Activated CD8-positive, alpha-beta memory T cell treated with anti-CD3 and anti-CD28 coated beads, Interleukin-2, amount 50 U/mL, for 1 hour (primary cell): ENCODE results near the gene HNF4A.

Experiments used
- DNase-seq: peaks from one replicate; pipeline ENCODE4 v3.0.0-alpha.2; 2020; ENCODE audit errors: extremely low read depth

Gene HNF4A

GRCh38 chr20:44445742-44446710, 90.5 kb downstream of the HNF4A start:
- no peak for DNase-seq

GRCh38 chr20:44447827-44448419, 92.4 kb downstream of the HNF4A start:
- DNase-seq, result no peak

GRCh38 chr20:44448753-44449546, 93.5 kb downstream of the HNF4A start:
- no peak for DNase-seq

- DNase-seq, result no peak
These were observed 94.4 kb downstream of the HNF4A start for GRCh38 chr20:44449864-44450263.

- DNase-seq, result no peak
These were observed 94.9 kb downstream of the HNF4A start for GRCh38 chr20:44450281-44450889.

- no peak for DNase-seq
These were observed 95.5 kb downstream of the HNF4A start for GRCh38 chr20:44450903-44451450.

GRCh38 chr20:44454306-44454963, 98.9 kb downstream of the HNF4A start:
- no peak for DNase-seq

- no peak for DNase-seq
These were observed 99.6 kb downstream of the HNF4A start for GRCh38 chr20:44455126-44455525.

GRCh38 chr20:44456611-44457010, 101.1 kb downstream of the HNF4A start:
- no peak for DNase-seq

- DNase-seq, result no peak
These were observed 101.5 kb downstream of the HNF4A start for GRCh38 chr20:44457016-44457415.

- no peak for DNase-seq
These were observed 103.8 kb downstream of the HNF4A start for GRCh38 chr20:44459271-44459670.

GRCh38 chr20:44460795-44461141, 105.3 kb downstream of the HNF4A start:
- DNase-seq, result no peak

GRCh38 chr20:44461142-44461802, 105.8 kb downstream of the HNF4A start:
- DNase-seq, result no peak

GRCh38 chr20:44461803-44462174, 106.3 kb downstream of the HNF4A start:
- DNase-seq, result no peak

GRCh38 chr20:44463466-44463865, 108.0 kb downstream of the HNF4A start:
- no peak for DNase-seq

- DNase-seq, result no peak
These were observed 109.0 kb downstream of the HNF4A start for GRCh38 chr20:44464514-44464913.

GRCh38 chr20:44465001-44465560, 109.6 kb downstream of the HNF4A start:
- DNase-seq, result no peak

GRCh38 chr20:44467289-44467883, 111.9 kb downstream of the HNF4A start:
- DNase-seq, result no peak

GRCh38 chr20:44468044-44468782, 112.7 kb downstream of the HNF4A start:
- DNase-seq, result no peak
